Stimulated activated naive CD8-positive, alpha-beta T cell treated with anti-CD3 and anti-CD28 coated beads, Interleukin-15, amount 100 ng/mL, for 72 hours (primary cell): ENCODE data around the gene AKR1C8.
A peak's percentile ranks its signal among the peaks of the same experiment; 100 is the strongest.
"Not testable (repeated sequence)": the region's sequence is repeated elsewhere in the genome, so short reads cannot be mapped to it uniquely, and the experiment has no call there.

Source experiments
- ATAC-seq: fragments of 150-1000 bp; cut with Tn5 transposase; 2 replicates; pipeline ENCODE4 v1.10.0; 2021; ENCODE audit warnings: mild to moderate bottlenecking, moderate library complexity
- DNase-seq, 2 donors: peaks; one replicate each; pipeline ENCODE4 v3.0.0; 2021 to 2022
- H3K27ac Mint-ChIP-seq, 2 donors: one replicate each; pipeline ENCODE4 v1.8.0; 2022; ENCODE audit warnings: mild to moderate bottlenecking in 2 of 2, mixed read lengths in 2 of 2, moderate library complexity in 2 of 2
- H3K27me3 Mint-ChIP-seq: one replicate; pipeline ENCODE4 v1.8.0; 2022; ENCODE audit warnings: mixed read lengths
- H3K4me1 Mint-ChIP-seq: one replicate; pipeline ENCODE4 v1.8.0; 2022; ENCODE audit warnings: mild to moderate bottlenecking, mixed read lengths
- H3K4me3 Mint-ChIP-seq, 2 donors: one replicate each; pipeline ENCODE4 v1.8.0; 2022; ENCODE audit warnings: mild to moderate bottlenecking in 2 of 2, mixed read lengths in 2 of 2, moderate library complexity in 1 of 2
- H3K9me3 Mint-ChIP-seq, 2 donors: one replicate each; pipeline ENCODE4 v1.8.0; 2022; ENCODE audit warnings: mixed read lengths in 2 of 2

AKR1C8 gene

DNA sequence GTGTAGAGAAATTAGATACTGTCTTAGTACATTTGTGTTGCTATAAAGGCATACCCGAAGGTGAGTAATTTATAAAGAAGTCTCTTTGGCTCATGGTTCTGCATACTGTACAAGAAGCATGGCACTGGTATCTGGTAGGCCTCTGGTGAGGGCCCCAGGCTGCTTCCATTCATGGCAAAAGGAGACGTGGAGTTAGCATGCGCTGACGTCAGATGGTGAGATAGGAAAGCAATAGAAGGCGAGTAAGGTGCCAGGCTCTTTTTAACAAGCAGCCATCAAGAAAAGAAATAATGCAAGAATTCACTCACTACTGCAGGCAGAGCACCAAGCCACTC, 38.1 kb downstream of the AKR1C8 start:
- peaks cover 0 to 7% of the 10 kb centered on the region in 2 donors for H3K9me3 Mint-ChIP-seq
- no peaks in the 10 kb centered on the region for H3K4me1 Mint-ChIP-seq
- H3K27me3 Mint-ChIP-seq: no peaks in the 10 kb centered on the region
- H3K4me3 Mint-ChIP-seq: no peak overlapping the region
- no peak for DNase-seq
- no peak for ATAC-seq
- no peak overlapping the region for H3K27ac Mint-ChIP-seq

GRCh38 chr10:5143137-5143536, 41.8 kb downstream of the AKR1C8 start:
- no peaks in the 10 kb centered on the region for H3K4me1 Mint-ChIP-seq
- no peak overlapping the region for H3K27ac Mint-ChIP-seq
- no peak overlapping the region for H3K4me3 Mint-ChIP-seq
- ATAC-seq: no peak
- no peak for DNase-seq
- no peaks in the 10 kb centered on the region for H3K27me3 Mint-ChIP-seq
- peaks cover 6 to 15% of the 10 kb centered on the region in 2 donors for H3K9me3 Mint-ChIP-seq

- no peak for DNase-seq
- Mint-ChIP-seq H3K9me3 (peaks cover 15 to 20% of the 10 kb centered on the region in 2 donors), H3K4me3 (no peak overlapping the region), H3K4me1 (no peaks in the 10 kb centered on the region), H3K27ac (no peak overlapping the region), H3K27me3 (no peaks in the 10 kb centered on the region)
- no peak for ATAC-seq
Measured at GRCh38 chr10:5142199-5142598, 42.8 kb downstream of the AKR1C8 start.

DNA sequence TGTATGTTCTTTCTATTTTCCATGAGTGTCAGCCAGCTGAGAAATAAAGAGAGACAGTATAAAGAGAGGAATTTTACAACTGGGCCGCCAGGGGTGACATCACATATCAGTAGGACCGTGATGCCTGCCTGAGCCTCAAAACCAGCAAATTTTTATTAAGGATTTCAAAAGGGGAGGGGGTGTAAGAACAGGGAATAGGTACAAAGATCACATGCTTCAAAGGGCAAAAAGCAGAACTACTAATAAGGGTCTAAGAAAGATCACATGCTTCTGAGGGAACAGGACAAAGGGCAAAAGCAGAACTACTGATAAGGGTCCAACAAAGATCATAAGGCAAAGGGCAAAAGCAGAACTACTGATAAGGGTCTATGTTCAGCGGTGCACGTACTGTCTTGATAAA, 47.3 kb downstream of the AKR1C8 start:
- not testable (repeated sequence) for ATAC-seq, H3K27me3 Mint-ChIP-seq, DNase-seq, H3K4me1 Mint-ChIP-seq, H3K4me3 Mint-ChIP-seq, H3K27ac Mint-ChIP-seq
- peaks cover 20 to 28% of the 10 kb centered on the region in 2 donors for H3K9me3 Mint-ChIP-seq

DNA sequence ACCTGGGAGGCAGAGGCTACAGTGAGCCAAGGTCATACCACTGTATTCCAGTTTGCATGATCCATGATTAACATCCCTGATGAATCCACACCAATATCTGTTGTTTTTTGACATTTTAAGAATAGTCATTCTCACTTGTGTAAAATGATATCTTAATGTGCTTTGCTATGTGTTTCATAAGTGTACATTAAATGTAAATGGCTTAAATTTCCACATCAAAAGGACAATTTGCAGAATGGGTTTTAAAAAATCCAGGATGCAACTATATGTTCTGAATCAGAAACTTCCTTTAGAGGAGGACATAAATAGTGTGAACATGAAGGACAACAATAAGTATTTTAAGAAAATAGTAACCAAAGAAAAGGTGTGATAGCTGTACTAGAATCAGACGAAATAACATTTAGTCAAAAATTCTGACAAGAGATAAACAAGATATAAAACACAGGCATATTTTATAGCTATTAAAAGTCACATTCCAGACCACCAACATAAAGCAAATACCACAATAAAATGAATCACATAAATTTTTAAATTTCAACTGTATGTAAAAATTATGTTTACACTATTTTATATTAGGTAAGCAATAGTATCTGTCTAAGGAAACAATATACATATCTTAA, 48.4 kb downstream of the AKR1C8 start:
- no peaks in the 10 kb centered on the region for H3K27me3 Mint-ChIP-seq
- no peak for DNase-seq
- no peaks in the 10 kb centered on the region for H3K4me1 Mint-ChIP-seq
- ATAC-seq: no peak
- H3K4me3 Mint-ChIP-seq: no peak overlapping the region
- no peak overlapping the region for H3K27ac Mint-ChIP-seq
- H3K9me3 Mint-ChIP-seq: peaks cover 20 to 28% of the 10 kb centered on the region in 2 donors

DNA sequence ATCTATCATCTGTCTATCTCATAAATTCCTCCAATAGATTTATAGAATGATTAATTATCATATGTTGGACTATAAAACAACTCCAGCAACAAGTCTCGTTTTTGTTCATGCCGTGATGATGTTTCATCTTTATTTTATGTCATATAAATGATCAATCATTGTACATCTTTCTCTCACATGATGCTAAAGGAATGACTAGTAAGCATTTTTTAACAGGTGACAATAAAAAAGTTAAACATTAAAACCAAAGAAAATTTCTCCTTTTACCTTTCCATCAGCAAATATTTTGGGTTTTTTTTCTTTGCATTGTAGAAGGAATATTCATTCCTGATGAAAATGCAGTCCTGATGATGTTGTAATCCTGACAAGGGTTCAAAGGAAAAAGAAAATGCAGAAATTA, 49.4 kb downstream of the AKR1C8 start:
- H3K4me1 Mint-ChIP-seq: no peaks in the 10 kb centered on the region
- ATAC-seq (no peak), DNase-seq (no peak)
- no peak overlapping the region for H3K4me3 Mint-ChIP-seq
- H3K9me3 Mint-ChIP-seq: peaks cover 20 to 28% of the 10 kb centered on the region in 2 donors
- H3K27ac Mint-ChIP-seq: no peak overlapping the region
- H3K27me3 Mint-ChIP-seq: no peaks in the 10 kb centered on the region

GRCh38 chr10:5125315-5126044, 59.5 kb downstream of the AKR1C8 start:
- Mint-ChIP-seq H3K27me3 (no peaks in the 10 kb centered on the region), H3K9me3 (peaks cover 5 to 18% of the 10 kb centered on the region in 2 donors), H3K4me1 (no peaks in the 10 kb centered on the region), H3K4me3 (no peak overlapping the region), H3K27ac (no peak overlapping the region)
- DNase-seq (no peak), ATAC-seq (no peak)

DNA sequence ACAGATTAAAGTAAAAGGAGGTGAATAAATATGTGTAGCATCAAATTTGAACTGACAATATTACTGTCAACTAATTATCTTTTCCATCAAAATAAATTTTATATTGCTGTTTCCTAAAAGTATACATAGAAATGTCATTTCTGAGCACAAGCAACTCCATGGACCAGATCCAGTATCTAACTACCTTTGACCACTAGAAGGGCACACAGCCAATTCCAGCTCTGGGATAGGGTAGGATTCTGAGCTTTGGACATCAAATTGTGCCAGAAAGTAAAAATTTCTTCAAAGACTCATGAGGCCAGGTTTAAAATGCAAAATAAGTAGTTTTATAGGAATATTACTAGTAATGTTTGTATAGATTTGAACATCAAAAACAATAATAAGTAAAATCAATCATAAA, 61.1 kb downstream of the AKR1C8 start:
- DNase-seq (no peak), ATAC-seq (no peak)
- peaks cover 5 to 18% of the 10 kb centered on the region in 2 donors for H3K9me3 Mint-ChIP-seq
- no peak overlapping the region for H3K27ac Mint-ChIP-seq
- no peaks in the 10 kb centered on the region for H3K4me1 Mint-ChIP-seq
- no peaks in the 10 kb centered on the region for H3K27me3 Mint-ChIP-seq
- H3K4me3 Mint-ChIP-seq: no peak overlapping the region

GRCh38 chr10:5119997-5120396, 65.0 kb downstream of the AKR1C8 start:
- ATAC-seq, H3K27me3 Mint-ChIP-seq, H3K4me1 Mint-ChIP-seq, DNase-seq, H3K9me3 Mint-ChIP-seq, H3K27ac Mint-ChIP-seq, H3K4me3 Mint-ChIP-seq: not testable (repeated sequence)

GRCh38 chr10:5117026-5117425, 67.9 kb downstream of the AKR1C8 start:
- H3K27ac Mint-ChIP-seq: no peak overlapping the region
- H3K4me1 Mint-ChIP-seq: no peaks in the 10 kb centered on the region
- H3K9me3 Mint-ChIP-seq: no peaks in the 10 kb centered on the region
- no peak for DNase-seq
- no peaks in the 10 kb centered on the region for H3K27me3 Mint-ChIP-seq
- ATAC-seq: no peak
- H3K4me3 Mint-ChIP-seq: no peak overlapping the region

GRCh38 chr10:5116621-5117020, 68.3 kb downstream of the AKR1C8 start:
- Mint-ChIP-seq H3K4me3 (no peak overlapping the region), H3K27me3 (no peaks in the 10 kb centered on the region), H3K9me3 (no peaks in the 10 kb centered on the region), H3K4me1 (no peaks in the 10 kb centered on the region), H3K27ac (no peak overlapping the region)
- ATAC-seq (no peak), DNase-seq (no peak)

GRCh38 chr10:5109861-5110260, 75.1 kb downstream of the AKR1C8 start:
- not testable (repeated sequence) for DNase-seq, H3K4me3 Mint-ChIP-seq, ATAC-seq, H3K27me3 Mint-ChIP-seq, H3K27ac Mint-ChIP-seq, H3K9me3 Mint-ChIP-seq, H3K4me1 Mint-ChIP-seq

GRCh38 chr10:5108658-5109416, 76.1 kb downstream of the AKR1C8 start:
- Mint-ChIP-seq H3K27me3 (no peaks in the 10 kb centered on the region), H3K27ac (no peak overlapping the region), H3K4me3 (no peak overlapping the region), H3K9me3 (no peaks in the 10 kb centered on the region), H3K4me1 (no peaks in the 10 kb centered on the region)
- ATAC-seq (no peak), DNase-seq (no peak)

- DNase-seq (no peak), ATAC-seq (no peak)
- Mint-ChIP-seq H3K4me3 (no peak overlapping the region), H3K4me1 (no peaks in the 10 kb centered on the region), H3K27ac (no peak overlapping the region), H3K9me3 (no peaks in the 10 kb centered on the region), H3K27me3 (no peaks in the 10 kb centered on the region)
Measured at GRCh38 chr10:5107860-5108526, 77.0 kb downstream of the AKR1C8 start.

GRCh38 chr10:5106553-5106952, 78.4 kb downstream of the AKR1C8 start:
- no peak for ATAC-seq
- Mint-ChIP-seq H3K9me3 (no peaks in the 10 kb centered on the region), H3K4me3 (no peak overlapping the region), H3K4me1 (no peaks in the 10 kb centered on the region), H3K27me3 (no peaks in the 10 kb centered on the region), H3K27ac (peak overlapping the region in 1 of 2 donors; percentile 67)
- DNase-seq: no peak

GRCh38 chr10:5105626-5106025, 79.3 kb downstream of the AKR1C8 start:
- Mint-ChIP-seq H3K4me3 (no peak overlapping the region), H3K27me3 (no peaks in the 10 kb centered on the region), H3K27ac (no peak overlapping the region), H3K4me1 (no peaks in the 10 kb centered on the region), H3K9me3 (no peaks in the 10 kb centered on the region)
- DNase-seq (no peak), ATAC-seq (no peak)
